ENCODE results near the gene NPAS3. TPM values are rescaled to one million over a fixed set of nuclear protein-coding genes. Genes with fewer than 3 reads are reported as not detected.

The NPAS3 gene
- total RNA-seq, 2 experiments from 2014 or later, result not detected

DNA sequence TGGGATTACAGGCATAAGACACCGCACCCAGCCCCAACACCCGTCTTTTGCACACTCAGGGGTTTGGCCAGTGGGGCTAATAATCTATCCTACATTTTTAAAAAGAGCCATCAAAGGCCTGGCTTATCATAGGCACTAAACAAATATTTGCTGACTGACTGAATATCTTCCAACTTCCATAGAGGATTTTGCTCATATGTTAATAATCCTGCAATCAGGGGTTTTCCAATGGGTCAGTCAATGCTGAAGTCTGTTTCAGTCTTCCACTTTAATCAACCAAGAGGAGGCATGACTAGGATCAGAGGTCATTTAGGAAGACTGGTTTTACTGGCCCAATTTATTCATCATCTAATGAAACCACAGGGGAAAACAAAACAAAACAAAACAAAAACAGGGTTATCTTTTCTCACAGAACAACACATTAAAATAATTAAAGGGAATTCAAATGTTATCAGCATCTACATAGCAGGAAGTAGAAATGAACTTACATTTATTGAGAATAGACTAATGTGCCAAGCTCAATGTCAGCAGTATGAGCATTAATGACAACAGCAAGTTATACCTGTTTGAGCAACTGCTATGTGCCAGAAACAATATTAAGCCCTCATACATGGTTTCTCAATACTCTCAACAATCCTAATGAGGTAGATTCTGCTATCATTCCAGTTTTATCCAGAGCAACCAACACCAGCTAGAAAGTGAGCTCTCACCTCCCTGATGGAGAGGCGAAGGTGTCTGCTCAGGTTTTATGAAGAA is 640.0 kb downstream of the NPAS3 start:
- Histone ChIP-seq H2AFZ (ENCODE audit: low read length) (no peak overlapping the region), H3K79me2 (ENCODE audit: insufficient read depth, low read depth, low read length) (no peaks in the 10 kb centered on the region), H3K4me2 (ENCODE audit: low read length) (no peak overlapping the region), H3K9me3 (ENCODE audit: low read length) (no peaks in the 10 kb centered on the region), H3K9me2 (ENCODE audit: insufficient read depth, low read length) (no peaks in the 10 kb centered on the region), H3K27ac (ENCODE audit: low read depth, low read length, poor library complexity, severe bottlenecking) (no peak overlapping the region), H3K36me3 (ENCODE audit: insufficient read depth, low read length) (no peaks in the 10 kb centered on the region), H4K20me1 (ENCODE audit: insufficient read depth, low read length) (no peaks in the 10 kb centered on the region), H3K4me3 (ENCODE audit: low read depth, low read length, poor library complexity, severe bottlenecking) (no peak overlapping the region), H3K4me1 (ENCODE audit: insufficient read depth, low read length, poor library complexity, severe bottlenecking) (no peaks in the 10 kb centered on the region)
- POLR2A ChIA-PET, result interaction anchor here (0.6 kb wide), 1 partner anchor 30 kb away, joined by 3 read pairs; no protein-coding TSS in a partner anchor
- DNase-seq (ENCODE audit: low spot score), result no peak
- intact Hi-C loops (cut with micrococcal nuclease; ENCODE audit: unreplicated experiment), result no loop called here
- CTCF ChIA-PET (ENCODE audit: unreplicated experiment), result no interaction called here
- TF ChIP-seq EZH2phosphoT487 (IDR thresholded peaks at IDR 0.05; ENCODE audit: borderline replicate concordance, low read depth, low read length), result no peak
- no peak for TF ChIP-seq CTCF (conservative IDR thresholded peaks at IDR 0.05; ENCODE audit: low read length)
- BruUV-seq (replicated peaks), result no TSS peak

- BruUV-seq (replicated peaks), result no TSS peak
- POLR2A ChIA-PET, result no interaction called here
Measured at GRCh38 chr14:33580231-33580749, 641.6 kb downstream of the NPAS3 start.

More at GRCh38 chr14:33580231-33580749, 641.6 kb downstream of the NPAS3 start:
- CTCF ChIA-PET (ENCODE audit: unreplicated experiment), result no interaction called here
- H3K4me2 ChIP-seq (ENCODE audit: low read length), result no peak overlapping the region
- no peak overlapping the region for H3K27ac ChIP-seq (ENCODE audit: low read depth, low read length, poor library complexity, severe bottlenecking)
- no peaks in the 10 kb centered on the region for H3K79me2 ChIP-seq (ENCODE audit: insufficient read depth, low read depth, low read length)
- no peaks in the 10 kb centered on the region for H3K9me2 ChIP-seq (ENCODE audit: insufficient read depth, low read length)
- H3K4me1 ChIP-seq (ENCODE audit: insufficient read depth, low read length, poor library complexity, severe bottlenecking), result no peaks in the 10 kb centered on the region
- H3K36me3 ChIP-seq (ENCODE audit: insufficient read depth, low read length), result no peaks in the 10 kb centered on the region
- intact Hi-C loops (cut with micrococcal nuclease; ENCODE audit: unreplicated experiment), result no loop called here
- no peak for DNase-seq (ENCODE audit: low spot score)
- H3K4me3 ChIP-seq (ENCODE audit: low read depth, low read length, poor library complexity, severe bottlenecking), result no peak overlapping the region
- H4K20me1 ChIP-seq (ENCODE audit: insufficient read depth, low read length), result no peaks in the 10 kb centered on the region
- H3K9me3 ChIP-seq (ENCODE audit: low read length), result no peaks in the 10 kb centered on the region
- no peak overlapping the region for H2AFZ ChIP-seq (ENCODE audit: low read length)
- TF ChIP-seq CTCF (conservative IDR thresholded peaks at IDR 0.05; ENCODE audit: low read length) (no peak), EZH2phosphoT487 (IDR thresholded peaks at IDR 0.05; ENCODE audit: borderline replicate concordance, low read depth, low read length) (no peak)
